22Rv1 (cell line): ENCODE data around the gene PKN2.

Experiments
- ZFX ChIP-seq: fragments of 450-650 bp; IDR thresholded peaks from 2 replicates; pipeline ENCODE4 v1.6.1; 2017; ENCODE audit warnings: antibody characterized with exemption, borderline replicate concordance
- TF ChIP-seq, protein P1 (sequence below): fragments of 450-650 bp; IDR thresholded peaks from 2 replicates; pipeline ENCODE4 v1.5.1; 2017; ENCODE audit warnings: mild to moderate bottlenecking

GRCh38 chr1:88655140-88655539 is 28.9 kb upstream of the PKN2 start:
- TF ChIP-seq, protein P1, sequence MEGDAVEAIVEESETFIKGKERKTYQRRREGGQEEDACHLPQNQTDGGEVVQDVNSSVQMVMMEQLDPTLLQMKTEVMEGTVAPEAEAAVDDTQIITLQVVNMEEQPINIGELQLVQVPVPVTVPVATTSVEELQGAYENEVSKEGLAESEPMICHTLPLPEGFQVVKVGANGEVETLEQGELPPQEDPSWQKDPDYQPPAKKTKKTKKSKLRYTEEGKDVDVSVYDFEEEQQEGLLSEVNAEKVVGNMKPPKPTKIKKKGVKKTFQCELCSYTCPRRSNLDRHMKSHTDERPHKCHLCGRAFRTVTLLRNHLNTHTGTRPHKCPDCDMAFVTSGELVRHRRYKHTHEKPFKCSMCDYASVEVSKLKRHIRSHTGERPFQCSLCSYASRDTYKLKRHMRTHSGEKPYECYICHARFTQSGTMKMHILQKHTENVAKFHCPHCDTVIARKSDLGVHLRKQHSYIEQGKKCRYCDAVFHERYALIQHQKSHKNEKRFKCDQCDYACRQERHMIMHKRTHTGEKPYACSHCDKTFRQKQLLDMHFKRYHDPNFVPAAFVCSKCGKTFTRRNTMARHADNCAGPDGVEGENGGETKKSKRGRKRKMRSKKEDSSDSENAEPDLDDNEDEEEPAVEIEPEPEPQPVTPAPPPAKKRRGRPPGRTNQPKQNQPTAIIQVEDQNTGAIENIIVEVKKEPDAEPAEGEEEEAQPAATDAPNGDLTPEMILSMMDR: no peak
- TF ChIP-seq ZFX: no peak
